Measurements from ENCODE around the gene BTNL2. TPM values are rescaled to one million over a fixed set of nuclear protein-coding genes. Genes with fewer than 3 reads are reported as not detected.

The BTNL2 gene
- total RNA-seq, 1 experiment from 2014 or later = not detected

DNA sequence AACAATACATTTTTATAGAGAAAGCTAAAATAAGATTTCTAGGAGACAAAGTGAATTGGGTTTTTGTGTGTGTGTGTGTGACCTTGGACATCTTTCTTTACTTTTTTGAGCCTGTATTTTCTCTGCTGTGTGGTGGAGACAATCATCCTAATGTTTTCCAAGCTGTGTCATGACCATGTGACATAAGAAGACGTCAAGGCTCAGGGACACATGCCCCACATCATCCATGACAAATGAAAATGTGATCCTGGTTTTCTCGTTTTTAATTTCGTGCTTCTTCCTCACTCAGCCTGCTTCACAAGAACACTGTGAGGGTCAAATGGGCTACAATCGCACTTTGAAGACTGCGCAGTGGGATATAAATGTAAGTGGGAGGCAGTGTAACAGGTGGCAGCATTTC is 3.9 kb upstream of the BTNL2 start:
- Histone ChIP-seq H4K20me1 (ENCODE audit: insufficient read depth, low read depth, low read length) (no peaks in the 10 kb centered on the region), H3K27ac (ENCODE audit: low read length) (no peak overlapping the region), H3K9me3 (ENCODE audit: low read length) (no peaks in the 10 kb centered on the region), H2AFZ (ENCODE audit: low read length) (no peak overlapping the region), H3K27me3 (ENCODE audit: low read length) (no peaks in the 10 kb centered on the region), H3K9ac (ENCODE audit: low read length) (no peak overlapping the region), H3K4me1 (ENCODE audit: low read length) (peaks cover 15% of the 10 kb centered on the region), H3K9me2 (replicated peaks; ENCODE audit: insufficient read depth, low read length) (no peaks in the 10 kb centered on the region), H3K4me3 (ENCODE audit: low read length) (no peak overlapping the region), H3K4me2 (ENCODE audit: low read depth, low read length, poor library complexity, severe bottlenecking) (no peak overlapping the region), H3K79me2 (ENCODE audit: low read length) (no peaks in the 10 kb centered on the region), H3K36me3 (ENCODE audit: insufficient read depth, low read length) (no peaks in the 10 kb centered on the region)
- no peak for DNase-seq

DNA sequence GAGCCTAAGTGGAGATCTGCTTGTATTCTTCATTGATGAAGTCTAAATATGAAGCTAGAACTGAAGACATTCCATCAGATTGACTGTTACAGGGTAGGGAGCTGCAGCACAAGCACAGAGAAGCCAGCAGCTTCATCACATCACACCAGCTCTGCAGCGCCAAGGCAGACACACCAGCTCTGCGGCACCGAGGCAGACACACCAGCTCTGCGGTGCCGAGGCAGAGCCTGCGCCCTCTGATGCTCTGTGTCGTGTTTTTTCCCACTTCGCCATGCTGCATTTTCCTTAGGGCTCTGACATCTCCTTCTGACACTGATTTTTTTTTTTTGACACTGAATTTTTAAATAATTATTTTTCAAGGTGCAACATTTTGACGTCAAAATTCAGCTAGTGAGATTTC is 784 bp downstream of the BTNL2 start:
- Histone ChIP-seq H3K27me3 (ENCODE audit: low read length) (no peaks in the 10 kb centered on the region), H3K9ac (ENCODE audit: low read length) (no peak overlapping the region)

DNA sequence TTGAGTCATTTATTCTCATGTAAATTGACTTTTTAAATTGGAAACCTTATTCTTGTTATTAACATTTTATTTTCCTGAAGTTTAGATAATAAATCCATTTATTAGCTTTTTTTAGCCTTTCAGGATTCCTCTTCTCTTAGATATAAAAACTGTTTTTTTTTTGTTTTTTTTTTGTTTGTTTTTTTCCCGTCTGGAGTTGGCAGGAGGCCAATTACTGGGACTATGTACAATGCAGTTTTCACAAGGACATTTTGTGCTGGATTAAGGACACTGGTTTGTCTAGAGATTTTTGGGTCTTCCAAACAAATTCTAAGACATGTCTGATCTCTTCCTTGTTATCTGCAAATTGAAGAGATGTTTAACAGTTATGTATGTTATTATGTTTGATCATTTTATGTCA is 1.3 kb downstream of the BTNL2 start:
- Histone ChIP-seq H3K36me3 (ENCODE audit: insufficient read depth, low read length) (no peaks in the 10 kb centered on the region), H4K20me1 (ENCODE audit: insufficient read depth, low read depth, low read length) (no peaks in the 10 kb centered on the region), H3K4me2 (ENCODE audit: low read depth, low read length, poor library complexity, severe bottlenecking) (no peak overlapping the region), H3K9ac (ENCODE audit: low read length) (no peak overlapping the region), H3K27me3 (ENCODE audit: low read length) (no peaks in the 10 kb centered on the region), H2AFZ (ENCODE audit: low read length) (no peak overlapping the region), H3K4me1 (ENCODE audit: low read length) (peaks cover 4% of the 10 kb centered on the region; the same call in 1 of the 2 replicates), H3K27ac (ENCODE audit: low read length) (no peak overlapping the region), H3K79me2 (ENCODE audit: low read length) (no peaks in the 10 kb centered on the region), H3K9me3 (ENCODE audit: low read length) (no peaks in the 10 kb centered on the region), H3K4me3 (ENCODE audit: low read length) (no peak overlapping the region), H3K9me2 (replicated peaks; ENCODE audit: insufficient read depth, low read length) (no peaks in the 10 kb centered on the region)
- no peak for DNase-seq

More for the DNA sequence above, 784 bp downstream of the BTNL2 start:
- Histone ChIP-seq H3K4me3 (ENCODE audit: low read length) (no peak overlapping the region), H3K79me2 (ENCODE audit: low read length) (no peaks in the 10 kb centered on the region), H3K9me2 (replicated peaks; ENCODE audit: insufficient read depth, low read length) (no peaks in the 10 kb centered on the region), H3K9me3 (ENCODE audit: low read length) (no peaks in the 10 kb centered on the region), H3K36me3 (ENCODE audit: insufficient read depth, low read length) (no peaks in the 10 kb centered on the region), H2AFZ (ENCODE audit: low read length) (no peak overlapping the region), H3K4me1 (ENCODE audit: low read length) (peaks cover 4% of the 10 kb centered on the region; the same call in 1 of the 2 replicates), H4K20me1 (ENCODE audit: insufficient read depth, low read depth, low read length) (no peaks in the 10 kb centered on the region), H3K27ac (ENCODE audit: low read length) (no peak overlapping the region), H3K4me2 (ENCODE audit: low read depth, low read length, poor library complexity, severe bottlenecking) (no peak overlapping the region)
- no peak for DNase-seq

DNA sequence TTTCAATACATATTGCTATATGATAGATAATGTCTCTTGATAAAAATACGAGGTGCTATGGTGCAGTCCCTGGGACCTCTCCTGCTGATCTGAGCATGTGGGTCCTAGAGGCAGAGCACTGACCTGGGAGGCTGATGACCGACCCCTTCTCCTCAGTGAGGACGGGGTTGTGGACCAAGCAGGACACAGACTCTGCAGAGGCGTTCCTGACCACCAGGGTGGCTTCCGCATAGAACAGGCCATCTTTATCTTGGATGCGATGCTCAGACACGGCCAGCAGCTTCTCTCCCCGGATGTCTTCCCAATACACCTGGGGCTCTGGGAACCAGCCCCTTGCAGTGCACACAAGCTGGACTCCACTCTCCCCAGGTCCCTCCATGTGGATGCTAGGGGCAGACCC is 4.2 kb downstream of the BTNL2 start:
- no peaks in the 10 kb centered on the region for H3K27me3 ChIP-seq (ENCODE audit: low read length)
- no peaks in the 10 kb centered on the region for H3K79me2 ChIP-seq (ENCODE audit: low read length)
- H3K9me3 ChIP-seq (ENCODE audit: low read length) = no peaks in the 10 kb centered on the region
- no peaks in the 10 kb centered on the region for H3K9me2 ChIP-seq (replicated peaks; ENCODE audit: insufficient read depth, low read length)
- H2AFZ ChIP-seq (ENCODE audit: low read length) = no peak overlapping the region
- H3K36me3 ChIP-seq (ENCODE audit: insufficient read depth, low read length) = no peaks in the 10 kb centered on the region
- DNase-seq = no peak
- no peaks in the 10 kb centered on the region for H4K20me1 ChIP-seq (ENCODE audit: insufficient read depth, low read depth, low read length)
- H3K4me3 ChIP-seq (ENCODE audit: low read length) = no peak overlapping the region
- no peak overlapping the region for H3K4me2 ChIP-seq (ENCODE audit: low read depth, low read length, poor library complexity, severe bottlenecking)
- no peak overlapping the region for H3K27ac ChIP-seq (ENCODE audit: low read length)
- H3K9ac ChIP-seq (ENCODE audit: low read length) = no peak overlapping the region
- H3K4me1 ChIP-seq (ENCODE audit: low read length) = peaks cover 12% of the 10 kb centered on the region

DNA sequence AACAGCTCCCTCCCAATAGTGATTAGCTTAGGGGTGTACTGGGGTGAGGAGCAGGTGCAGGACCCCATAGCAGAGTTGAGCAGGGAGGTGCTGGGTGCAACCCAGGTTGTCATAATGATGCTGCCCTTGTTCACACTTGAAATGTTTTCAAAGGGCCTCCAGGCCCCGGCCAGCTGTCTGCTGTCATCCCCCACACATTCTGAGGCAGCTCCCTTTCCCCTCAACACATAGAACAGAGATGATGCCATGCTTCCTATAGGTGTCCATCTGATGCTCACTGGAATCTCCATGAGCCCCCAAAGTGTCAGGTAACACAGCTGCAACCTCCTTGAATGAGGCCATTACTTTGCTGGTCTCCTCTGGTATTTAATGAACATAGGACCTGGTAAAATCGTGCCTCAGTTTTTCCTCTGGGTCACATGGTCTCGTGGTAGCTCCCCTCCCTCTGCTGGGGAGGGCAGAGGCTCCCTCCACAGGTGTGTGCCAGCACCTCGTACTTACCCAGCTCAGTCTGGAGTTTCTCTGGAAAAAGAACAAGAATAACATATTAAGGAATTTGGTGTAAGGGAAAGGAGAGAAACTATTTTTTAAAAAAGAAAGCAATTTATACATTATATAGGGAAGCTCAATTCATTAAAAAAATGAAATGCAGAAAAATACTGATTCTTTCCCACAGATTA is 5.6 kb downstream of the BTNL2 start:
- H3K27me3 ChIP-seq (ENCODE audit: low read length) = no peaks in the 10 kb centered on the region
- no peak overlapping the region for H3K4me3 ChIP-seq (ENCODE audit: low read length)
- H3K27ac ChIP-seq (ENCODE audit: low read length) = no peak overlapping the region
- H3K9me2 ChIP-seq (replicated peaks; ENCODE audit: insufficient read depth, low read length) = no peaks in the 10 kb centered on the region
- H3K9me3 ChIP-seq (ENCODE audit: low read length) = no peaks in the 10 kb centered on the region
- no peak for DNase-seq
- H3K4me2 ChIP-seq (ENCODE audit: low read depth, low read length, poor library complexity, severe bottlenecking) = no peak overlapping the region
- H3K79me2 ChIP-seq (ENCODE audit: low read length) = no peaks in the 10 kb centered on the region
- peaks cover 24% of the 10 kb centered on the region for H3K4me1 ChIP-seq (ENCODE audit: low read length)
- no peaks in the 10 kb centered on the region for H3K36me3 ChIP-seq (ENCODE audit: insufficient read depth, low read length)
- no peak overlapping the region for H3K9ac ChIP-seq (ENCODE audit: low read length)
- no peaks in the 10 kb centered on the region for H4K20me1 ChIP-seq (ENCODE audit: insufficient read depth, low read depth, low read length)
- no peak overlapping the region for H2AFZ ChIP-seq (ENCODE audit: low read length)

DNA sequence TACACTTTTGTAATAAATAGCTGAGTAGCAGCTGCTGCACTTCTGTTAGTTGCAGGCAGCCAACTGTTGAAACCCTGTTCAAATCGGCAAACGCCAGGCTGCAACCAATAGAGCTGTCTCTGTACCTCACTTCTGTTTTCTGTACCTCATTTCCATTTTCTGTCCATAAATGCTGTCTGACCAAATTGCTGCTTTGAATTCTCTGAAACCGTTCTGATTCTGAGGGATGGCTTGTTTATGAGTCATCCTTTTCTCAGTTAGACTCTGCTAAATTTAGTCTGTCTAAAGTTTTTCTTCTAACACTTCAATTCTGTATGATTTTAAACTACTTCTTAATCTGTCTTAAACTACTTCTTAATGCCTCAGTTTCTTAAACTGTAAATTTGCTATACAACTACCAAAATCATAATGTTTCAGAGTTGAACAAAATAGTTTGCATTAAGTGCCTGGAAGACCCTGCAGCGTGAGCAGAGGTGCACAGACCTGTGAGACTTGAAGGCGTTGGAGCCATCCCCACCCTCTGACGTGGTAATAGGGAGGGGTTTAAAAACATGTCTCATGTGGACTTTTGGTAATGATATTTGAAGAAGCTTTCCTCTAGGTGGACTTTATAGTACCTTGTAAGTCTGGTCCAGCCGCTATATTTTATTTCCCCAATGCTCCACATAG is 9.6 kb downstream of the BTNL2 start:
- peak; percentile 90 for DNase-seq
- Histone ChIP-seq H3K27ac (ENCODE audit: low read length) (peak overlapping the region; percentile 37), H4K20me1 (ENCODE audit: insufficient read depth, low read depth, low read length) (no peaks in the 10 kb centered on the region), H3K79me2 (ENCODE audit: low read length) (no peaks in the 10 kb centered on the region), H2AFZ (ENCODE audit: low read length) (no peak overlapping the region; the same call in 1 of the 2 replicates), H3K9me2 (replicated peaks; ENCODE audit: insufficient read depth, low read length) (no peaks in the 10 kb centered on the region), H3K4me1 (ENCODE audit: low read length) (peaks cover 20% of the 10 kb centered on the region), H3K27me3 (ENCODE audit: low read length) (no peaks in the 10 kb centered on the region), H3K36me3 (ENCODE audit: insufficient read depth, low read length) (no peaks in the 10 kb centered on the region), H3K4me2 (ENCODE audit: low read depth, low read length, poor library complexity, severe bottlenecking) (peak overlapping the region; percentile 40), H3K9ac (ENCODE audit: low read length) (0 out of 2 replicates have a peak overlapping the region, but pooled peaks have one; percentile 7), H3K4me3 (ENCODE audit: low read length) (no peak overlapping the region), H3K9me3 (ENCODE audit: low read length) (no peaks in the 10 kb centered on the region)

DNA sequence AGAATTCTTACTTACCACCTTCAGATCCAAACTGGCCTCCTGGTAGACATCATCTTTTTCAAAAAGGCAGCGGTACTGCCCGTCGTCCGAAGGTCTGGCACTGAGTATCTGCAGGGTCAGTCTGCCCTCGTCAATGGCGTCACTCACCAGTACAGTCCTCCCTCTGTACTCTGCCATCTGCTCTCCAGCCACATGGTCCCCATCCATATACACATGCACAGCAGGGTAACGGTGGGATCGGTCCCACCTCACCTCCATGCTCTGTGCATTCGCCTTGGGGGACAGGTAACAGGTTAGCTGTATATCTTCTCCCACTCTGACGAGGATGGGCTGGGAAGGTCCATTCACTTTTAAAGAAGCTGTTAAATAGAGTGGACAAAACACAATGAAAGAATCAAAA is 11.0 kb downstream of the BTNL2 start:
- H3K4me1 ChIP-seq (ENCODE audit: low read length) = peaks cover 20% of the 10 kb centered on the region
- H3K27me3 ChIP-seq (ENCODE audit: low read length) = no peaks in the 10 kb centered on the region
- H3K9ac ChIP-seq (ENCODE audit: low read length) = no peak overlapping the region
- no peaks in the 10 kb centered on the region for H3K9me2 ChIP-seq (replicated peaks; ENCODE audit: insufficient read depth, low read length)
- H2AFZ ChIP-seq (ENCODE audit: low read length) = no peak overlapping the region
- no peaks in the 10 kb centered on the region for H3K79me2 ChIP-seq (ENCODE audit: low read length)
- no peak overlapping the region for H3K27ac ChIP-seq (ENCODE audit: low read length)
- no peak overlapping the region for H3K4me3 ChIP-seq (ENCODE audit: low read length)
- H3K4me2 ChIP-seq (ENCODE audit: low read depth, low read length, poor library complexity, severe bottlenecking) = no peak overlapping the region
- no peak for DNase-seq
- H4K20me1 ChIP-seq (ENCODE audit: insufficient read depth, low read depth, low read length) = no peaks in the 10 kb centered on the region
- H3K9me3 ChIP-seq (ENCODE audit: low read length) = no peaks in the 10 kb centered on the region
- H3K36me3 ChIP-seq (ENCODE audit: insufficient read depth, low read length) = no peaks in the 10 kb centered on the region

DNA sequence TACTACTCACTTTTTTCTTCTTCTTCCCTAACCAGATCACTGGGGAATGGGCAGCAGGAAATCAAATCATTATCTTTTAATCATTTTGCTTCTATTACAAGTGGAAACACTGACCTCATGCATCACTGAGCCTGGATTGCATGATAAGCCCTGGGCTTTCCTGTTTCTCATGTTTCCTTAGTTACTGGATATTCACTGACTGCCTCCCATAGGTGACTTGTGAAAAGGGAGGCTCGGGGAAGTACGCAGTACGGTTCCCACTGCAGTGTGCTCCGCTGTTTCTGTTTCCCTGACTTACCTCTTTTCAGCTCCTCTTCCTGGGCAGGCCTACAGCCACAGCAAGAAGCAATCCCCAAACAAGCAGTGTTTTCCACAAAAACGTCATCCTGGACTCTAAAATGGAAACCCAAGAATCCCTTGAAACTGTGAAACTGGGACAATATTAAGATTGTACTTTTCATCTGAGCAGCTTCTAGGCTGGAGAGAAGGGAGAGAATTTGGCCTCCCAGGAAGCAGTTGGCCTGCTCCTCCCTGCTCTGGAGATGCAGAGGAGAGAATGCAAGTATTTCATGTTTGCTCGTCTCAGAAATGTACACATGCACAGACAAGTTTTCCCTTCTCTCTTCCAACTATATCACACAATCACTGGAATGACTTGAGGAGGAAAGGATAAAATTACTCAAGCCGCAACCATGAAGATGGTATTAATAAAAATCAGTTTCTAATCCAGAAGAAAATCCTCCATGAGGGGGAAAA is 13.1 kb downstream of the BTNL2 start:
- no peak overlapping the region for H2AFZ ChIP-seq (ENCODE audit: low read length)
- no peak overlapping the region for H3K27ac ChIP-seq (ENCODE audit: low read length)
- no peaks in the 10 kb centered on the region for H3K36me3 ChIP-seq (ENCODE audit: insufficient read depth, low read length)
- H3K4me2 ChIP-seq (ENCODE audit: low read depth, low read length, poor library complexity, severe bottlenecking) = no peak overlapping the region
- no peaks in the 10 kb centered on the region for H4K20me1 ChIP-seq (ENCODE audit: insufficient read depth, low read depth, low read length)
- no peaks in the 10 kb centered on the region for H3K9me2 ChIP-seq (replicated peaks; ENCODE audit: insufficient read depth, low read length)
- no peak overlapping the region for H3K9ac ChIP-seq (ENCODE audit: low read length)
- H3K9me3 ChIP-seq (ENCODE audit: low read length) = no peaks in the 10 kb centered on the region
- peaks cover 20% of the 10 kb centered on the region for H3K4me1 ChIP-seq (ENCODE audit: low read length)
- DNase-seq = no peak
- no peak overlapping the region for H3K4me3 ChIP-seq (ENCODE audit: low read length)
- no peaks in the 10 kb centered on the region for H3K79me2 ChIP-seq (ENCODE audit: low read length)
- H3K27me3 ChIP-seq (ENCODE audit: low read length) = no peaks in the 10 kb centered on the region
